Measurements from ENCODE around the gene PDLIM4. TPM values are rescaled to one million over a fixed set of nuclear protein-coding genes. Genes with fewer than 3 reads are reported as not detected.

The PDLIM4 gene
- total RNA-seq, 2 donors from 2014 or later: 13.4 to 96.7 TPM

- no peak for TF ChIP-seq CTCF (IDR thresholded peaks at IDR 0.05)
- H3K4me3 ChIP-seq: no peak overlapping the region
- no peaks in the 10 kb centered on the region for H3K4me1 ChIP-seq
- H3K36me3 ChIP-seq: no peaks in the 10 kb centered on the region
- no peaks in the 10 kb centered on the region for H3K27me3 ChIP-seq
- no peaks in the 10 kb centered on the region for H3K9me3 ChIP-seq
- no peak for DNase-seq (ENCODE audit: low spot score)
- H3K27ac ChIP-seq: peak overlapping the region in 1 of 2 donors; percentile 13
These were observed 62.5 kb downstream of the PDLIM4 start for GRCh38 chr5:132319975-132320374.

DNA sequence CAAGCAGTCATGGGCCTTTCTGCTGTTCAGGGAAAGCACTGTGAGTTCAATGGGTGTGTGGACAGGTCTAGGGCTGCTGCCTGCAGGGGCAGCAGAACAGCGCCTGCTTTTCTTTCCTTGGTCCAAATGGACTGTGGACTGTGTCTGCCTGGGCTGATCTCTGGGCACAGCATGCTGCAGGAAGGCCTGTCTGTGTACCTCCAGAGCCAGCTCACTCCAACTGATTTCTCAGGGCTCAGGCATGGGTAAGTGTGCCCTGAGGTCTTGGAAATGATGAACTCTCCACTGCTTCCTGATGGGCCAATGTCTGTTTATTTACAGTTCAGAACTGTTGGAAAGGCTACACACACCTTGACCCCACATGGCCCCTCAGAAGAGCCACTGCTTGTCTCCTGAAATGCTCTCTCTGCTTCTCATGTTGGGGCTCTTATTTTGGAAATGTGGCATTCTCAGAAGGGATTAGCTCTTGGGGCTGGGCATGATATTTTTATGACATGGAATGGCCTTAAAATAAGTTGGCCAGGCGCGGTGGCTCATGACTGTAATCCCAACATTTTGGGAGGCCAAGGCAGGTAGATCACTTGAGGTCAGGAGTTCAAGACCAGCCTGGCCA, 63.7 kb downstream of the PDLIM4 start:
- no peak overlapping the region for H3K27ac ChIP-seq
- no peak for TF ChIP-seq CTCF (IDR thresholded peaks at IDR 0.05)
- H3K4me3 ChIP-seq: no peak overlapping the region
- H3K4me1 ChIP-seq: no peaks in the 10 kb centered on the region
- H3K36me3 ChIP-seq: no peaks in the 10 kb centered on the region
- no peaks in the 10 kb centered on the region for H3K27me3 ChIP-seq
- no peak for DNase-seq (ENCODE audit: low spot score)
- H3K9me3 ChIP-seq: no peaks in the 10 kb centered on the region

DNA sequence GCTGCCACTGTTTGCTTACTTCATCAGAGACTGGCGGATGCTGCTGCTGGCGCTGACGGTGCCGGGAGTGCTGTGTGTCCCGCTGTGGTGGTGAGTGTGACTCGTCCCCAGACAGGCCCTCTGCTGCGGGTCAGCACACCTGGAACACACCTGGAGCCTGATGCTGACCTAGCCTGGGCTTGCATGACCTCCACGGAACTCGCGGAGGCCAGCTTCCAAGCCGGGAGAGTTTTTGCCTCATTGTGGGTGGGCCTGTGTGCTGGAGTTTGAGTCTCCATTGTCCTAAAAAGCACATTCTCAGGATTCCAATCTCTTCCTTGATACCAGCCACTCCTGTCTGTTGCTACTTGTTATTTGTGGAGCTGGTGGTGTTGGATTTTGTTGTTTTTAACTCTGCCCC, 64.8 kb downstream of the PDLIM4 start:
- H3K9me3 ChIP-seq: no peaks in the 10 kb centered on the region
- DNase-seq (ENCODE audit: low spot score): no peak
- no peaks in the 10 kb centered on the region for H3K27me3 ChIP-seq
- TF ChIP-seq CTCF (IDR thresholded peaks at IDR 0.05): no peak
- H3K27ac ChIP-seq: no peak overlapping the region
- no peaks in the 10 kb centered on the region for H3K4me1 ChIP-seq
- H3K36me3 ChIP-seq: no peaks in the 10 kb centered on the region
- H3K4me3 ChIP-seq: no peak overlapping the region

Small RNA genes within 50 kb of the gene (microRNA-seq; reads per million reads assigned to microRNA genes)
- 0 reads per million in 2 donors for gene MIR6830 (ENCODE audit: borderline number of aligned reads in 2 of 2, borderline replicate concordance in 1 of 2)

Other genes with a start within 250 kb of the PDLIM4 start
- 1 to 10 TPM in 1 of 2 donors, under 1 TPM in 1; 0.71 to 1.6 TPM for gene ACSL6, start 246.0 kb upstream of the PDLIM4 start, total RNA-seq
- not detected for gene IL3, start 197.0 kb upstream of the PDLIM4 start, total RNA-seq
- not detected for gene CSF2, start 183.9 kb upstream of the PDLIM4 start, total RNA-seq
- 10 to 100 TPM; 60.5 to 65.4 TPM for gene P4HA2, start 29.8 kb upstream of the PDLIM4 start, total RNA-seq
- 1 to 10 TPM; 1.5 to 2.8 TPM for gene SLC22A4, start 36.7 kb downstream of the PDLIM4 start, total RNA-seq
- 10 to 100 TPM in 1 of 2 donors, 1 to 10 TPM in 1; 8.6 to 17.6 TPM for gene SLC22A5, start 112.0 kb downstream of the PDLIM4 start, total RNA-seq
- gene IRF1, start 233.1 kb downstream of the PDLIM4 start, total RNA-seq: 10 to 100 TPM; 10.1 to 15.8 TPM

All from right atrium auricular region (tissue), 2 donors.